Activated CD4-positive, alpha-beta T cell treated with anti-CD3 and anti-CD28 coated beads, Interleukin-2, amount 10 ng/mL, durations not matched to agents 7 days and 5 days (primary cell): ENCODE data around the gene HPDL. TPM values are rescaled to one million over a fixed set of nuclear protein-coding genes. Genes with fewer than 3 reads are reported as not detected.
"Not testable (repeated sequence)": the region's sequence is repeated elsewhere in the genome, so short reads cannot be mapped to it uniquely, and the experiment has no call there.

Experiments used
- CTCF ChIA-PET: fragments of 350-600 bp; sonication (Branson Sonifier 250); formaldehyde crosslinking; loops from one replicate; lab custom pipeline; 2021; ENCODE audit warnings: antibody characterized with exemption; lab: Charles Lee
- POLR2A ChIA-PET: fragments of 350-600 bp; sonication (Branson Sonifier 250); formaldehyde crosslinking; loops from one replicate; lab custom pipeline; 2021; ENCODE audit warnings: antibody characterized with exemption; lab: Charles Lee
- DNase-seq: peaks from one replicate; pipeline ENCODE4 v3.0.0-alpha.2; 2020
- H3K27ac Mint-ChIP-seq: one replicate; pipeline ENCODE4 v1.8.0; 2021; ENCODE audit warnings: mild to moderate bottlenecking, moderate library complexity, mixed read lengths
- H3K27me3 Mint-ChIP-seq: one replicate; pipeline ENCODE4 v1.8.0; 2021; ENCODE audit warnings: mixed read lengths
- H3K36me3 Mint-ChIP-seq: one replicate; pipeline ENCODE4 v1.8.0; 2021; ENCODE audit warnings: low read depth, mixed read lengths
- H3K4me1 Mint-ChIP-seq: one replicate; pipeline ENCODE4 v1.8.0; 2021; ENCODE audit warnings: mixed read lengths
- H3K4me3 Mint-ChIP-seq: one replicate; pipeline ENCODE4 v1.8.0; 2021; ENCODE audit warnings: mild to moderate bottlenecking, moderate library complexity, mixed read lengths
- H3K9me3 Mint-ChIP-seq: one replicate; pipeline ENCODE4 v1.8.0; 2021; ENCODE audit warnings: mixed read lengths
- total RNA-seq, 2 experiments: library from RNA; stranded (reverse); gene quantifications; one replicate each; pipeline ENCODE4 v1.2.3, GENCODE V29; 2021

Gene HPDL
- 1 to 10 TPM; 6.2 to 6.5 TPM for total RNA-seq

GRCh38 chr1:45326627-45327623, at the start of gene HPDL:
Gene HPDL (plus strand): TSS chr1:45326895. CDS start chr1:45327149, 254 bp downstream.
- no peaks in the 10 kb centered on the region for H3K9me3 Mint-ChIP-seq
- H3K4me3 Mint-ChIP-seq, result peak within 1 kb of the TSS; percentile 77
- CTCF ChIA-PET, result interaction anchor here (1.1 to 2.2 kb wide), 5 partner anchors 11 to 313 kb away, joined by 3 to 6 read pairs (median 4); partner anchors contain the start of genes MUTYH and TOE1
- H3K4me1 Mint-ChIP-seq, result peaks cover 23% of the 10 kb centered on the region
- POLR2A ChIA-PET, result interaction anchor here (3.8 kb wide), 1 partner anchor 13 kb away, joined by 22 read pairs; the partner anchor contains the start of genes MUTYH and TOE1
- peak; percentile 61 for DNase-seq
- peak within 1 kb of the TSS; percentile 87 for H3K27ac Mint-ChIP-seq
- no peaks in the 10 kb centered on the region for H3K27me3 Mint-ChIP-seq
- peaks cover 10% of the 10 kb centered on the region for H3K36me3 Mint-ChIP-seq

DNA sequence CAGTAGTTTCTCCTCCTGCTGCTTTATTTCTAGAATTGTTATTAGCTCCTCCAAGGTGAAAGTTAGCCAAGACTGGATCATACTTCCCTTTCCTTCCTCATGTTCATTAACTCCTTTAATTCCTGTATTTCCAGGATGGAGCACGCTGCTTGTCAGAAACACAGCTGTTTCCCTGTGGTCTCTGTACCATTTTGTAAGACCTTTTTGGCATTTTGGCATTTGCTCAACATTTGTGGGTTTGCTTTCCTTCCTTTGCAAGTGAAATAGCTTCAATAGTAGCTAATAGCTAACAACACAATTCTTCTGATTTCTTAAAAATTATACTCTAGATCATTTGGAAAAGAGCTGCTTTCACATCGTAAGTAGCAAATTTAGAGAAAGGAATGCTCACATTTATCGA, 44.3 kb upstream of the HPDL start:
- Mint-ChIP-seq H3K4me3 (no peak overlapping the region), H3K9me3 (no peaks in the 10 kb centered on the region), H3K4me1 (peaks cover 2% of the 10 kb centered on the region), H3K27ac (no peak overlapping the region), H3K27me3 (peaks cover 6% of the 10 kb centered on the region), H3K36me3 (no peaks in the 10 kb centered on the region)
- DNase-seq, result no peak
- ChIA-PET CTCF (interaction anchor here (1.7 kb wide), 1 partner anchor 14 kb away, joined by 5 read pairs; no protein-coding TSS in a partner anchor), POLR2A (no interaction called here)

- H3K36me3 Mint-ChIP-seq, CTCF ChIA-PET, DNase-seq, POLR2A ChIA-PET, H3K9me3 Mint-ChIP-seq, H3K27ac Mint-ChIP-seq, H3K27me3 Mint-ChIP-seq, H3K4me3 Mint-ChIP-seq, H3K4me1 Mint-ChIP-seq: not testable (repeated sequence)
Observed at GRCh38 chr1:45284858-45285257, 41.8 kb upstream of the HPDL start.

GRCh38 chr1:45286521-45286920, 40.2 kb upstream of the HPDL start:
- H3K4me1 Mint-ChIP-seq, H3K27me3 Mint-ChIP-seq, H3K4me3 Mint-ChIP-seq, H3K9me3 Mint-ChIP-seq, H3K27ac Mint-ChIP-seq, DNase-seq, H3K36me3 Mint-ChIP-seq, CTCF ChIA-PET, POLR2A ChIA-PET: not testable (repeated sequence)

DNA sequence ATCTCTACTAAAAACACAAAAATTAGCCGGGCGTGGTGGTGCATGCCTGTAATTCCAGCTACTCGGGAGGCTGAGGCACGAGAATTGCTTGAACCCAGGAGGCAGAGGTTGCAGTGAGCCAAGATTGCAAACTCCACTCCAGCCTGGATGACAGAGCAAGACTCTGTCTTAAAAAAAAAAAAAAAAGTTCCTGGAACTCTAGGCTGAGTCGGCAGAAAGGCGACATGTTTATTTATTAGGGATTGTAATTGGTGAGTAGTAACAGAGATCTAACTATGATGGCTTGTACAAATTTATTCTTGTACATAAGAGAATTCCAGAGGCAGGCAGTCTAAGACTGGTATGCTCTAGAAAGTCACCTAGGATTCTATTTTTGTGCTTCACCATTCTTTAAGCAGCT, 35.7 kb upstream of the HPDL start:
- H3K27me3 Mint-ChIP-seq, H3K36me3 Mint-ChIP-seq, DNase-seq, H3K4me1 Mint-ChIP-seq, H3K27ac Mint-ChIP-seq, H3K4me3 Mint-ChIP-seq, H3K9me3 Mint-ChIP-seq, POLR2A ChIA-PET: not testable (repeated sequence)
- CTCF ChIA-PET, result interaction anchor here (0.6 to 2.1 kb wide), 3 partner anchors 9 to 277 kb away, joined by 3 to 7 read pairs (median 4); no protein-coding TSS in a partner anchor

- Mint-ChIP-seq H3K27me3 (peaks cover 3% of the 10 kb centered on the region), H3K9me3 (no peaks in the 10 kb centered on the region), H3K4me1 (no peaks in the 10 kb centered on the region), H3K36me3 (no peaks in the 10 kb centered on the region), H3K4me3 (no peak overlapping the region), H3K27ac (no peak overlapping the region)
- ChIA-PET POLR2A (no interaction called here), CTCF (interaction anchor here (0.6 to 2.1 kb wide), 4 partner anchors 9 to 280 kb away, joined by 3 to 7 read pairs (median 4); partner anchors contain the start of gene UROD)
- no peak for DNase-seq
Observed at GRCh38 chr1:45291716-45292115, 35.0 kb upstream of the HPDL start.

DNA sequence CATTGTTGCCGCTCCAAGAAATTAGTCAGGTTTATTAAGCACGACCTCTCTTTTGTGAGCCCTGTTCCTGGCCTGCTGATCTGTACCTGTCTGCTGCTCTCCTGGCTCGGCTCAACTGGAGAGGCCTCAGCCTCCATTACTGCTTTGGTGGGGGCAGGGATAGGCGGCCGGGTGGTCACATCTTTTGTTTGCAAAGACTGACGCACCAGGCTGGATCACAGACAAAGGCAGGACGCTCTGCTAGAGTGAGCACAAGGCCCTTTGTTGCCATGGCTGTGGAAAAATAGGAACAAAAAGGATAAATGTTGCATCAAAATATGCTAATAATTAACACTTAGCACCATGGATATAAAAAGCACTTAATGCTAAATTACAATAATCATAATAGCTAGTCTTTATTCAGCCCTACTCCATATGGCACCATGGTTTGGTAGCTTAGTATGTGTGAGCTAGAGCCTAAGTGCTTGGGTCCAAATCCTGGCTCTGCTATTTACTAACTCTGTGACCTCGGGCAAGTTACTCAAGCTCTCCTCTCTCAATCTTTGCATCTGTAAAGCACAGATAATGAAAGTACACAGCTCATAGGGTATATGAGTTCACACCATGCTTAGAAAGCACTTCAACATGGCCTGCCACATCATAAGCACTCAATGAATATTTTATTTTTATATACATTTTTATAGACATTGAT, 28.9 kb upstream of the HPDL start:
- no peak overlapping the region for H3K27ac Mint-ChIP-seq
- POLR2A ChIA-PET, result no interaction called here

GRCh38 chr1:45299296-45299695, 27.4 kb upstream of the HPDL start:
- Mint-ChIP-seq H3K27ac (no peak overlapping the region), H3K4me3 (no peak overlapping the region), H3K4me1 (peaks cover 12% of the 10 kb centered on the region), H3K27me3 (no peaks in the 10 kb centered on the region), H3K36me3 (no peaks in the 10 kb centered on the region), H3K9me3 (no peaks in the 10 kb centered on the region)
- POLR2A ChIA-PET, result interaction anchor here (1.5 kb wide), 1 partner anchor 288 kb away, joined by 4 read pairs; the partner anchor contains the start of genes HECTD3 and UROD
- no peak for DNase-seq
- CTCF ChIA-PET, result interaction anchor here (0.6 to 8.1 kb wide), 10 partner anchors 16 to 1049 kb away, joined by 3 to 86 read pairs (median 4); partner anchors contain the start of genes HECTD3 and UROD

More for the DNA sequence above, 28.9 kb upstream of the HPDL start:
- CTCF ChIA-PET, result interaction anchor here (0.6 to 8.1 kb wide), 5 partner anchors 15 to 556 kb away, joined by 3 to 86 read pairs (median 5); partner anchors contain the start of genes HECTD3 and UROD
- no peaks in the 10 kb centered on the region for H3K36me3 Mint-ChIP-seq
- H3K4me3 Mint-ChIP-seq, result no peak overlapping the region
- no peaks in the 10 kb centered on the region for H3K27me3 Mint-ChIP-seq
- H3K9me3 Mint-ChIP-seq, result no peaks in the 10 kb centered on the region
- peaks cover 9% of the 10 kb centered on the region for H3K4me1 Mint-ChIP-seq
- DNase-seq, result no peak

GRCh38 chr1:45299981-45300668, 26.6 kb upstream of the HPDL start:
- Mint-ChIP-seq H3K27me3 (no peaks in the 10 kb centered on the region), H3K36me3 (no peaks in the 10 kb centered on the region), H3K9me3 (no peaks in the 10 kb centered on the region), H3K27ac (no peak overlapping the region), H3K4me1 (peaks cover 20% of the 10 kb centered on the region), H3K4me3 (no peak overlapping the region)
- ChIA-PET CTCF (interaction anchor here (0.5 to 8.1 kb wide), 12 partner anchors 9 to 1018 kb away, joined by 3 to 86 read pairs (median 4); partner anchors contain the start of genes HECTD3 and UROD), POLR2A (interaction anchor here (1.1 to 1.5 kb wide), 2 partner anchors 289 to 579 kb away, joined by 4 read pairs; partner anchors contain the start of genes HECTD3 and UROD)
- DNase-seq, result peak; percentile 51

DNA sequence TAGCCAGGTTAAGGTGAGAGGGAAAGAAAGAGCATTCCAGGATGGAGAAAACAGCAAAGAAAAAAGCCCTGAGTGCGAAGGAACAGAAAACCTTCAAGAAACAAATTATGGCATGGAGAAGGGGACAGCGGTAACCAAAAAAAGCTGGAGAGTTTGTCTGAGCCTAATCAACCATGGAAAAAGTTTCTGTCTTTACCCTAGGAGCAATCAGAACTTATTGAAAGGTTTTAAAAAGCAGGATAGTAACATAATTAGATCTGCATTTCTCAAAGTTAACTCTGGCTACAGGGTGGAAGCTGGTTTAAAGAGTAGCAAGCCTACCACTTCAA, 26.1 kb upstream of the HPDL start:
- Mint-ChIP-seq H3K27me3 (no peaks in the 10 kb centered on the region), H3K4me3 (no peak overlapping the region), H3K4me1 (peaks cover 25% of the 10 kb centered on the region), H3K27ac (no peak overlapping the region), H3K36me3 (no peaks in the 10 kb centered on the region), H3K9me3 (no peaks in the 10 kb centered on the region)
- ChIA-PET POLR2A (interaction anchor here (1.1 to 1.5 kb wide), 2 partner anchors 289 to 579 kb away, joined by 4 read pairs; partner anchors contain the start of genes HECTD3 and UROD), CTCF (interaction anchor here (0.5 to 8.1 kb wide), 9 partner anchors 9 to 1018 kb away, joined by 3 to 86 read pairs (median 4); partner anchors contain the start of genes HECTD3 and UROD)
- no peak for DNase-seq

DNA sequence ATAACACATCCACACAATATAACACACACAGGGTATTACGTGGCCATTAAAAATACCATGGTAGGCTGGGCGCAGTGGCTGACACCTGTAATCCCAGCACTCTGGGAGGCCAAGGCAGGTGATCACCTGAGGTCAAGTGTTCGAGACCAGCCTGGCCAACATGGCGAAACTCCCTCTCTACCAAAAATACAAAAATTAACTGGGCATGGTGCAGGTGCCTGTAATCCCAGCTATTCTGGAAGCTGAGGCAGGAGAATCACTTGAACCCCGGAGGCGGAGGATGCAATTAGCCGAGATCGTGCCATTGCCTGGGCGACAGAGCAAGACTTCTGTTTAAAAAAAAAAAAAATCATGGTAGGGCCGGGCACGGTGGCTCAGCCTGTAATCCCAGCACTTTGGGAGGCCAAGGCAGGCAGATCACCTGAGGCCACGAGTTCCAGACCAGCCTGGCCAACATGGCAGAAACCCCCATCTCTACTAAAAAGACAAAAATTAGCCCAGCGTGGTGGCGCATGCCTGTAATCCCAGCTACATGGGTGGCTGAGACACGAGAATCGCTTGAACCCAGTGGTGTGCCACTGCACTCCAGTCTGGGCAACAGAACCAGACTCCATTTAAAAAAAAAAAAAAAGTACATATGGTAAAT, 24.1 kb upstream of the HPDL start:
- ChIA-PET CTCF (interaction anchor here (0.5 to 8.1 kb wide), 10 partner anchors 11 to 573 kb away, joined by 3 to 86 read pairs (median 6); partner anchors contain the start of genes HECTD3, MUTYH, PLK3 and TOE1), POLR2A (interaction anchor here (0.6 to 2.7 kb wide), 3 partner anchors 36 to 483 kb away, joined by 3 to 15 read pairs (median 4); partner anchors contain the start of genes MUTYH and TOE1)
- no peak for DNase-seq
- peak overlapping the region; percentile 91 for H3K27ac Mint-ChIP-seq
- H3K4me3 Mint-ChIP-seq, result peak overlapping the region; percentile 79
- H3K36me3 Mint-ChIP-seq, result no peaks in the 10 kb centered on the region
- H3K9me3 Mint-ChIP-seq, result no peaks in the 10 kb centered on the region
- no peaks in the 10 kb centered on the region for H3K27me3 Mint-ChIP-seq
- H3K4me1 Mint-ChIP-seq, result peaks cover 40% of the 10 kb centered on the region
